Panc1 (cell line): Measurements from ENCODE around the gene SIGLEC9. TPM values are rescaled to one million over a fixed set of nuclear protein-coding genes. Genes with fewer than 3 reads are reported as not detected.

ENCODE experiments used
- ATAC-seq: fragments of 200-7000 bp; cut with Tn5 transposase; 2 replicates; pipeline ENCODE4 v1.9.1; 2020; ENCODE audit warnings: mild to moderate bottlenecking, moderate library complexity
- BruUV-seq: library from RNA; stranded (reverse); fragments of 400-500 nt; replicated peaks from 2 replicates; lab custom pipeline; 2021; lab: Mats Ljungman, UMichigan
- CTCF ChIA-PET: fragments of 300-600 bp; sonication (Branson Sonifier 250); formaldehyde crosslinking; loops from one replicate; lab custom pipeline; 2022; ENCODE audit warnings: antibody characterized with exemption; lab: Charles Lee
- POLR2A ChIA-PET: fragments of 300-600 bp; sonication (Branson Sonifier 250); formaldehyde crosslinking; loops from one replicate; lab custom pipeline; 2022; ENCODE audit warnings: antibody characterized with exemption; lab: Charles Lee
- DNase-seq: peaks from one replicate; pipeline ENCODE4 v3.0.0-alpha.2; 2010; ENCODE audit warnings: low read depth, low spot score
- H3K27ac ChIP-seq: 2 replicates; pipeline ENCODE4 v1.5.1; 2011; ENCODE audit warnings: mild to moderate bottlenecking, low read length, inconsistent platforms
- H3K27me3 ChIP-seq: fragments of 200-500 bp; sonication (Bioruptor generic); 2 replicates; pipeline ENCODE4 v1.6.0; 2014; ENCODE audit warnings: low read length, inconsistent platforms; ENCODE audit not compliant: control insufficient read depth, insufficient read depth
- H3K36me3 ChIP-seq: fragments of 200-500 bp; sonication (Bioruptor generic); 2 replicates; pipeline ENCODE4 v1.5.1; 2014; ENCODE audit warnings: inconsistent platforms, mild to moderate bottlenecking, low read length, moderate library complexity; ENCODE audit not compliant: control insufficient read depth, insufficient read depth
- H3K4me1 ChIP-seq: 2 replicates; pipeline ENCODE4 v1.5.1; 2011; ENCODE audit warnings: inconsistent platforms, mild to moderate bottlenecking, low read length, moderate library complexity; ENCODE audit not compliant: control insufficient read depth, insufficient read depth
- H3K4me3 ChIP-seq, 2 experiments: 2 replicates each; pipeline ENCODE4 v1.5.1; 2011 to 2012; ENCODE audit warnings: low read depth in 2 of 2, low read length in 2 of 2, mild to moderate bottlenecking in 2 of 2, inconsistent platforms in 1 of 2, moderate library complexity in 1 of 2
- H3K9me3 ChIP-seq: fragments of 200-500 bp; sonication (Bioruptor generic); 2 replicates; pipeline ENCODE4 v1.5.1; 2014; ENCODE audit warnings: low read depth, mild to moderate bottlenecking, inconsistent platforms, low read length, moderate library complexity; ENCODE audit not compliant: control insufficient read depth, insufficient read depth
- CTCF ChIP-seq: fragments of 450-650 bp; IDR thresholded peaks from 2 replicates; pipeline ENCODE4 v1.5.1; 2017; ENCODE audit warnings: mild to moderate bottlenecking
- POLR2AphosphoS5 ChIP-seq: IDR thresholded peaks from 2 replicates; pipeline ENCODE4 v1.6.1; 2012; ENCODE audit warnings: mild to moderate bottlenecking, low read depth, low read length, moderate library complexity
- REST ChIP-seq, 2 experiments: IDR thresholded peaks; 2 replicates each; pipeline ENCODE4 v1.6.1; 2011 to 2012; ENCODE audit warnings: low read depth in 2 of 2, control low read depth in 1 of 2, low read length in 1 of 2, mild to moderate bottlenecking in 1 of 2, moderate library complexity in 1 of 2; ENCODE audit not compliant: insufficient read depth in 1 of 2
- SIN3A ChIP-seq: IDR thresholded peaks from 2 replicates; pipeline ENCODE4 v1.6.1; 2012; ENCODE audit warnings: low read depth, mild to moderate bottlenecking, low read length, moderate library complexity, borderline replicate concordance; ENCODE audit not compliant: insufficient read depth
- TCF7L2 ChIP-seq: IDR thresholded peaks from 2 replicates; pipeline ENCODE4 v1.6.1; 2011; ENCODE audit warnings: mild to moderate bottlenecking, low read depth, low read length, inconsistent platforms
- in situ Hi-C: cut with HindIII; loops from 2 replicates; pipeline ENCODE4 v1.10.0; 2016; ENCODE audit warnings: low sequenced_read_pairs, low pct_unique_long_range_greater_than_20kb
- intact Hi-C: fragments of 100-400 bp; cut with micrococcal nuclease; formaldehyde crosslinking; loops from one replicate; pipeline ENCODE4 v1.10.0; 2022; ENCODE audit not compliant: unreplicated experiment
- total RNA-seq: library from RNA; stranded (reverse); gene quantifications from one replicate; pipeline ENCODE4 v1.2.1, GENCODE V29; 2021; ENCODE audit not compliant: unreplicated experiment

The SIGLEC9 gene
- total RNA-seq, 1 experiment from 2014 or later, result not detected

GRCh38 chr19:51097796-51098195, 26.9 kb upstream of the SIGLEC9 start:
- TF ChIP-seq REST (IDR thresholded peaks at IDR 0.05; ENCODE audit: insufficient read depth in 1 of 2, low read depth in 2 of 2, low read length in 1 of 2) (no peak), CTCF (no peak), TCF7L2 (no peak), POLR2AphosphoS5 (no peak), SIN3A (no peak)
- BruUV-seq, result no TSS peak
- POLR2A ChIA-PET, result no interaction called here
- Histone ChIP-seq H3K27me3 (no peaks in the 10 kb centered on the region), H3K27ac (no peak overlapping the region), H3K4me3 (no peak overlapping the region), H3K36me3 (no peaks in the 10 kb centered on the region), H3K4me1 (no peaks in the 10 kb centered on the region), H3K9me3 (no peaks in the 10 kb centered on the region)
- intact Hi-C loops, result loop anchor here (10.0 kb wide), 1 partner anchor 173 kb away; no protein-coding TSS in a partner anchor
- ATAC-seq (no peak), DNase-seq (no peak)
- CTCF ChIA-PET, result no interaction called here
- in situ Hi-C loops, result no loop called here

GRCh38 chr19:51098365-51099046, 26.2 kb upstream of the SIGLEC9 start:
- ChIA-PET CTCF (no interaction called here), POLR2A (no interaction called here)
- TF ChIP-seq POLR2AphosphoS5, result no peak
- no peak for TF ChIP-seq TCF7L2
- no peak for TF ChIP-seq SIN3A
- no peak for TF ChIP-seq REST (IDR thresholded peaks at IDR 0.05; ENCODE audit: insufficient read depth in 1 of 2, low read depth in 2 of 2, low read length in 1 of 2)
- TF ChIP-seq CTCF, result no peak
- no TSS peak for BruUV-seq
- Histone ChIP-seq H3K27me3 (no peaks in the 10 kb centered on the region), H3K9me3 (no peaks in the 10 kb centered on the region), H3K27ac (no peak overlapping the region), H3K4me1 (no peaks in the 10 kb centered on the region), H3K36me3 (no peaks in the 10 kb centered on the region), H3K4me3 (no peak overlapping the region)
- intact Hi-C loops, result loop anchor here (10.0 kb wide), 1 partner anchor 174 kb away; no protein-coding TSS in a partner anchor
- DNase-seq, result no peak
- no peak for ATAC-seq
- in situ Hi-C loops, result no loop called here
